MM.1S (cell line): ENCODE measurements around the gene TRAPPC6A.

Experiments used
- DNase-seq: peaks from one replicate; pipeline ENCODE4 v3.0.0-alpha.2; 2015
- H2AFZ ChIP-seq: fragments of 300-600 bp; sonication (generic); 2 replicates; pipeline ENCODE4 v1.6.0; 2016; ENCODE audit warnings: antibody characterized with exemption, low read length
- H3F3A ChIP-seq: fragments of 300-600 bp; sonication (generic); 2 replicates; pipeline ENCODE4 v1.6.1; 2016; ENCODE audit warnings: mild to moderate bottlenecking, antibody characterized with exemption, low read length, moderate library complexity, mixed read lengths; ENCODE audit not compliant: insufficient read depth
- H3K27ac ChIP-seq: fragments of 300-600 bp; sonication (generic); 2 replicates; pipeline ENCODE4 v1.5.1; 2016; ENCODE audit warnings: mild to moderate bottlenecking, low read length
- H3K27me3 ChIP-seq: fragments of 300-600 bp; sonication (generic); replicated peaks from 2 replicates; pipeline ENCODE4 v1.6.0; 2016; ENCODE audit warnings: low read length; ENCODE audit not compliant: insufficient read depth
- H3K36me3 ChIP-seq: fragments of 300-600 bp; sonication (generic); replicated peaks from 2 replicates; pipeline ENCODE4 v1.6.1; 2016; ENCODE audit warnings: mild to moderate bottlenecking, low read length, mixed read lengths; ENCODE audit not compliant: insufficient read depth
- H3K4me1 ChIP-seq: fragments of 300-600 bp; sonication (generic); 2 replicates; pipeline ENCODE4 v1.6.1; 2016; ENCODE audit warnings: low read length, mixed read lengths
- H3K4me2 ChIP-seq: fragments of 300-600 bp; sonication (generic); 2 replicates; pipeline ENCODE4 v1.6.0; 2016; ENCODE audit warnings: low read depth, low read length
- H3K4me3 ChIP-seq: fragments of 300-600 bp; sonication (generic); 2 replicates; pipeline ENCODE4 v1.5.1; 2016; ENCODE audit warnings: low read length, mixed read lengths
- H3K79me2 ChIP-seq: fragments of 300-600 bp; sonication (generic); 2 replicates; pipeline ENCODE4 v1.6.1; 2016; ENCODE audit warnings: mixed run types, low read length, mixed read lengths
- H3K9ac ChIP-seq: fragments of 300-600 bp; sonication (generic); 2 replicates; pipeline ENCODE4 v1.6.1; 2016; ENCODE audit warnings: low read length, mixed read lengths
- H3K9me2 ChIP-seq: fragments of 300-600 bp; sonication (generic); replicated peaks from 2 replicates; pipeline ENCODE4 v1.6.1; 2016; ENCODE audit warnings: mild to moderate bottlenecking, low read length, mixed read lengths; ENCODE audit not compliant: insufficient read depth
- H3K9me3 ChIP-seq: fragments of 300-600 bp; sonication (generic); replicated peaks from 2 replicates; pipeline ENCODE4 v1.6.1; 2016; ENCODE audit warnings: mild to moderate bottlenecking, low read length, mixed read lengths; ENCODE audit not compliant: insufficient read depth
- H4K20me1 ChIP-seq: fragments of 300-600 bp; sonication (generic); 2 replicates; pipeline ENCODE4 v1.6.1; 2016; ENCODE audit warnings: mild to moderate bottlenecking, low read length, moderate library complexity, mixed read lengths; ENCODE audit not compliant: insufficient read depth
- CTCF ChIP-seq: fragments of 300-600 bp; sonication (generic); IDR thresholded peaks from 2 replicates; pipeline ENCODE4 v1.5.1; 2016; ENCODE audit warnings: antibody characterized with exemption, low read length, mixed read lengths
- EZH2 ChIP-seq: fragments of 300-600 bp; sonication (generic); optimal IDR thresholded peaks from 2 replicates; pipeline ENCODE3; 2017; ENCODE audit warnings: low read depth, mild to moderate bottlenecking, antibody characterized with exemption, low read length, mixed read lengths
- EZH2phosphoT487 ChIP-seq: fragments of 300-600 bp; sonication (generic); IDR thresholded peaks from 2 replicates; pipeline ENCODE4 v1.6.1; 2018; ENCODE audit warnings: antibody characterized with exemption, low read length

Gene TRAPPC6A

GRCh38 chr19:45160870-45161737 lies 16.9 kb downstream of the TRAPPC6A start, which contains the start of gene NKPD1:
NKPD1 (minus strand) TSS chr19:45160982; CDS start chr19:45160150, 832 bp downstream.
- Histone ChIP-seq H3K4me2 (no peak within 1 kb of the TSS), H3K36me3 (no peaks in the 10 kb centered on the region), H3K4me3 (no peak within 1 kb of the TSS), H3K27ac (no peak within 1 kb of the TSS), H3K79me2 (no peaks in the 10 kb centered on the region), H3K4me1 (no peaks in the 10 kb centered on the region), H3K9me2 (no peaks in the 10 kb centered on the region), H3K9me3 (no peaks in the 10 kb centered on the region), H3K27me3 (peaks cover 42% of the 10 kb centered on the region), H3K9ac (no peak within 1 kb of the TSS), H2AFZ (no peak within 1 kb of the TSS), H4K20me1 (no peaks in the 10 kb centered on the region), H3F3A (no peaks in the 10 kb centered on the region)
- no peak for TF ChIP-seq EZH2phosphoT487
- no peak for TF ChIP-seq CTCF
- TF ChIP-seq EZH2 = no peak
- no peak for DNase-seq

GRCh38 chr19:45159971-45160324 lies 18.1 kb downstream of the TRAPPC6A start:
- no peaks in the 10 kb centered on the region for H3F3A ChIP-seq
- no peaks in the 10 kb centered on the region for H4K20me1 ChIP-seq
- DNase-seq = no peak
- H3K9me2 ChIP-seq = no peaks in the 10 kb centered on the region
- H3K27me3 ChIP-seq = peaks cover 42% of the 10 kb centered on the region
- H3K27ac ChIP-seq = no peak overlapping the region
- H3K79me2 ChIP-seq = no peaks in the 10 kb centered on the region
- no peak for TF ChIP-seq EZH2
- no peak for TF ChIP-seq EZH2phosphoT487
- TF ChIP-seq CTCF = no peak
- no peak overlapping the region for H3K9ac ChIP-seq
- H2AFZ ChIP-seq = no peak overlapping the region
- H3K36me3 ChIP-seq = no peaks in the 10 kb centered on the region
- H3K4me1 ChIP-seq = no peaks in the 10 kb centered on the region
- no peak overlapping the region for H3K4me3 ChIP-seq
- H3K9me3 ChIP-seq = no peaks in the 10 kb centered on the region
- no peak overlapping the region for H3K4me2 ChIP-seq

DNA sequence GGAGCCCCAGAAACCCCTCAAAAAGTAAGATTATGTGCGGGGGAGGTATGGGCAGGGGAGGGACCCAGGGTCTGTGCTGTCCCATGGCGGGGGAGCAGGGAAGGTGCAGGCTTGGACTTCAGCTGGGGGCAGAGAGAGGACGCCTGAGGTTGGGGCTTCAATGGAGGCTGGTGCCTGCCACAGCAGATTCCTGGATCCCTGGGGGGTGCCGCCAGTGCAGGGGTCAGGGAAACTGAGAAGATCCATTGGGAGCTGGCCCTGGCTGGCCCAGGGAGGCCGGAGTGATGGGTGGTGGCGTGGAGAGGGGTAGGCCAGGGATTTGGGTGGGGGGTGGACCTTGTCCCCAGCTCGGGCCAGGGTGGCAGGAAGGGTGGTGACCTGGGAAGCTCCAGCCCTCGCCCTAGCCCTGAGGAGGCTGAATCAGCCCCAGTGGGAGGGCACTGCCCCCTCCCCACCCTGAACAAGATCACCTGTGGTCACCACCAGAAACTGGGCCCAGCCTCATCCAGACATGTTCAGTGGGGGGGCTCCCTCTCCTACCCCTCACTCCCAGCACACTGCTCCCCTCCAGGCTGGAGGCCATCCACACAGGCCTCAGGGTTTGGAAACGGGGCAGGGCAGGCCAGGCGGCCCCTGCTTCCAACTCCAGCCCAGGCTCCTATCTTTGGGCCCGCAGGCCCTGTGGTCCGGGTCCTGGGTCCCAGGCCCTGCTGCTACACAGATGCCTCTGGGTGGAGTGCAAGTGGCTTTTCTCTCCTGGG lies 18.6 kb downstream of the TRAPPC6A start:
- H3K9ac ChIP-seq = no peak overlapping the region
- DNase-seq = no peak
- TF ChIP-seq CTCF (no peak), EZH2phosphoT487 (no peak), EZH2 (no peak)
- H3K27ac ChIP-seq = no peak overlapping the region
- H3F3A ChIP-seq = no peaks in the 10 kb centered on the region
- H3K9me2 ChIP-seq = no peaks in the 10 kb centered on the region
- no peaks in the 10 kb centered on the region for H3K9me3 ChIP-seq
- H3K79me2 ChIP-seq = no peaks in the 10 kb centered on the region
- no peak overlapping the region for H3K4me2 ChIP-seq
- H3K4me3 ChIP-seq = no peak overlapping the region
- H2AFZ ChIP-seq = no peak overlapping the region
- no peaks in the 10 kb centered on the region for H3K4me1 ChIP-seq
- H4K20me1 ChIP-seq = no peaks in the 10 kb centered on the region
- peaks cover 42% of the 10 kb centered on the region for H3K27me3 ChIP-seq
- H3K36me3 ChIP-seq = no peaks in the 10 kb centered on the region
